CD4-positive, alpha-beta memory T cell (primary cell): Measurements from ENCODE around the gene SULT1E1. TPM values are rescaled to one million over a fixed set of nuclear protein-coding genes. Genes with fewer than 3 reads are reported as not detected.

Experiments used
- CTCF ChIA-PET: fragments of 350-600 bp; sonication (Branson Sonifier 250); formaldehyde crosslinking; loops from one replicate; lab custom pipeline; 2021; ENCODE audit warnings: inconsistent platforms; ENCODE audit not compliant: partially characterized antibody; lab: Charles Lee
- POLR2A ChIA-PET: fragments of 350-600 bp; sonication (Branson Sonifier 250); formaldehyde crosslinking; loops from one replicate; lab custom pipeline; 2021; ENCODE audit not compliant: partially characterized antibody; lab: Charles Lee
- DNase-seq, 5 donors: peaks; one replicate each; pipeline versions ENCODE4 v3.0.0 to v3.0.0-alpha.2; 2020 to 2022; ENCODE audit warnings: mixed read lengths in 1 of 5
- H3K27ac ChIP-seq: one replicate; pipeline ENCODE4 v1.7.0; 2013; ENCODE audit warnings: low read depth, low read length
- H3K27me3 ChIP-seq: 2 replicates; pipeline ENCODE4 v1.7.0; 2013; ENCODE audit warnings: mild to moderate bottlenecking, low read length, moderate library complexity; ENCODE audit not compliant: insufficient read depth
- H3K36me3 ChIP-seq: 2 replicates; pipeline ENCODE4 v1.7.0; 2013; ENCODE audit warnings: mild to moderate bottlenecking, low read length, moderate library complexity; ENCODE audit not compliant: insufficient read depth
- H3K4me1 ChIP-seq: 2 replicates; pipeline ENCODE4 v1.7.0; 2013; ENCODE audit warnings: mild to moderate bottlenecking, low read length, moderate library complexity; ENCODE audit not compliant: insufficient read depth
- H3K4me3 ChIP-seq, 2 donors: one replicate each; pipeline ENCODE4 v1.7.0; 2013; ENCODE audit warnings: low read length in 2 of 2, mild to moderate bottlenecking in 1 of 2
- H3K9me3 ChIP-seq, 2 donors: one replicate each; pipeline ENCODE4 v1.7.0; 2013; ENCODE audit warnings: low read length in 2 of 2, control low read depth in 1 of 2; ENCODE audit not compliant: control insufficient read depth in 1 of 2
- H3K27ac Mint-ChIP-seq, 7 donors: one replicate each; pipeline ENCODE4 v1.8.0; 2020 to 2021; ENCODE audit warnings: mixed read lengths in 7 of 7, mild to moderate bottlenecking in 6 of 7, inconsistent platforms in 3 of 7, moderate library complexity in 3 of 7
- H3K27me3 Mint-ChIP-seq, 2 donors: one replicate each; pipeline ENCODE4 v1.8.0; 2020 to 2021; ENCODE audit warnings: mixed read lengths in 2 of 2
- H3K36me3 Mint-ChIP-seq, 2 donors: one replicate each; pipeline ENCODE4 v1.8.0; 2020 to 2021; ENCODE audit warnings: mixed read lengths in 2 of 2, inconsistent platforms in 1 of 2, mild to moderate bottlenecking in 1 of 2
- H3K4me1 Mint-ChIP-seq, 4 donors: one replicate each; pipeline ENCODE4 v1.8.0; 2020 to 2021; ENCODE audit warnings: mixed read lengths in 4 of 4, mild to moderate bottlenecking in 1 of 4
- H3K4me3 Mint-ChIP-seq, 8 donors: one replicate each; pipeline ENCODE4 v1.8.0; 2020 to 2021; ENCODE audit warnings: mixed read lengths in 8 of 8, mild to moderate bottlenecking in 7 of 8, moderate library complexity in 6 of 8, inconsistent platforms in 3 of 8
- H3K9me3 Mint-ChIP-seq, 8 donors: one replicate each; pipeline ENCODE4 v1.8.0; 2020 to 2021; ENCODE audit warnings: mixed read lengths in 8 of 8, mild to moderate bottlenecking in 5 of 8, inconsistent platforms in 3 of 8, moderate library complexity in 1 of 8
- intact Hi-C: fragments of 100-400 bp; cut with micrococcal nuclease; formaldehyde crosslinking; loops from one replicate; pipeline ENCODE4 v1.15.1; 2023
- polyA plus RNA-seq, 2 donors: library from polyadenylated mRNA; unstranded; fragments of 300-500 nt; fragmentation: Illumina TruSeq; gene quantifications; one replicate each; pipeline ENCODE4 v1.2.3, GENCODE V29; 2021
- total RNA-seq, 2 experiments: library from RNA; stranded (reverse); gene quantifications; one replicate each; pipeline ENCODE4 v1.2.3, GENCODE V29; 2021

The SULT1E1 gene
- total and polyA plus RNA-seq, 4 experiments from 2014 or later, result not detected

GRCh38 chr4:69861756-69862155 is 1.8 kb upstream of the SULT1E1 start:
- ChIA-PET CTCF (no interaction called here), POLR2A (no interaction called here)
- intact Hi-C loops, result no loop called here
- H3K36me3 Mint-ChIP-seq, result no peaks in the 10 kb centered on the region
- H3K27me3 Mint-ChIP-seq, result no peaks in the 10 kb centered on the region
- Histone ChIP-seq H3K36me3 (no peaks in the 10 kb centered on the region), H3K9me3 (no peaks in the 10 kb centered on the region), H3K27me3 (no peaks in the 10 kb centered on the region), H3K4me1 (no peaks in the 10 kb centered on the region), H3K27ac (no peak overlapping the region), H3K4me3 (no peak overlapping the region)
- H3K9me3 Mint-ChIP-seq, result no peaks in the 10 kb centered on the region
- DNase-seq, result no peak
- no peak overlapping the region for H3K27ac Mint-ChIP-seq
- H3K4me3 Mint-ChIP-seq, result no peak overlapping the region
- H3K4me1 Mint-ChIP-seq, result no peaks in the 10 kb centered on the region

- POLR2A ChIA-PET, result no interaction called here
- no peak overlapping the region for H3K27ac Mint-ChIP-seq
- CTCF ChIA-PET, result interaction anchor here (1.6 kb wide), 1 partner anchor 20 kb away, joined by 5 read pairs; no protein-coding TSS in a partner anchor
- no peaks in the 10 kb centered on the region for H3K4me1 Mint-ChIP-seq
- Histone ChIP-seq H3K9me3 (no peaks in the 10 kb centered on the region), H3K27me3 (no peaks in the 10 kb centered on the region), H3K36me3 (no peaks in the 10 kb centered on the region), H3K4me3 (no peak overlapping the region), H3K27ac (no peak overlapping the region), H3K4me1 (no peaks in the 10 kb centered on the region)
- intact Hi-C loops, result no loop called here
- no peaks in the 10 kb centered on the region for H3K36me3 Mint-ChIP-seq
- H3K9me3 Mint-ChIP-seq, result no peaks in the 10 kb centered on the region
- no peaks in the 10 kb centered on the region for H3K27me3 Mint-ChIP-seq
- H3K4me3 Mint-ChIP-seq, result no peak overlapping the region
- no peak for DNase-seq
Observed at GRCh38 chr4:69860521-69861298, 765 bp upstream of the SULT1E1 start.

- Mint-ChIP-seq H3K9me3 (no peaks in the 10 kb centered on the region), H3K27me3 (no peaks in the 10 kb centered on the region), H3K27ac (no peak overlapping the region), H3K4me1 (no peaks in the 10 kb centered on the region), H3K4me3 (no peak overlapping the region), H3K36me3 (no peaks in the 10 kb centered on the region)
- CTCF ChIA-PET, result interaction anchor here (1.6 kb wide), 1 partner anchor 22 kb away, joined by 5 read pairs; no protein-coding TSS in a partner anchor
- Histone ChIP-seq H3K4me3 (no peak overlapping the region), H3K4me1 (no peaks in the 10 kb centered on the region), H3K9me3 (no peaks in the 10 kb centered on the region), H3K27ac (no peak overlapping the region), H3K27me3 (no peaks in the 10 kb centered on the region), H3K36me3 (no peaks in the 10 kb centered on the region)
- intact Hi-C loops, result no loop called here
- no peak for DNase-seq
- POLR2A ChIA-PET, result no interaction called here
Observed at GRCh38 chr4:69859140-69859685, 732 bp downstream of the SULT1E1 start.

- Mint-ChIP-seq H3K4me1 (no peaks in the 10 kb centered on the region), H3K4me3 (no peak overlapping the region), H3K9me3 (no peaks in the 10 kb centered on the region), H3K27ac (no peak overlapping the region), H3K27me3 (no peaks in the 10 kb centered on the region), H3K36me3 (no peaks in the 10 kb centered on the region)
- CTCF ChIA-PET, result no interaction called here
- POLR2A ChIA-PET, result no interaction called here
- DNase-seq, result no peak
- no peaks in the 10 kb centered on the region for H3K36me3 ChIP-seq
- H3K4me3 ChIP-seq, result no peak overlapping the region
- no peaks in the 10 kb centered on the region for H3K9me3 ChIP-seq
- no peaks in the 10 kb centered on the region for H3K27me3 ChIP-seq
- intact Hi-C loops, result no loop called here
- no peak overlapping the region for H3K27ac ChIP-seq
- no peaks in the 10 kb centered on the region for H3K4me1 ChIP-seq
Observed at GRCh38 chr4:69858690-69859089, 1.3 kb downstream of the SULT1E1 start.

- H3K4me3 ChIP-seq, result no peak overlapping the region
- no peak overlapping the region for H3K27ac ChIP-seq
- Mint-ChIP-seq H3K9me3 (peaks cover 0 to 4% (median under 1%) of the 10 kb centered on the region in 8 donors), H3K27me3 (no peaks in the 10 kb centered on the region), H3K36me3 (no peaks in the 10 kb centered on the region), H3K4me3 (no peak overlapping the region), H3K27ac (no peak overlapping the region), H3K4me1 (no peaks in the 10 kb centered on the region)
- no peaks in the 10 kb centered on the region for H3K4me1 ChIP-seq
- ChIA-PET CTCF (no interaction called here), POLR2A (no interaction called here)
- intact Hi-C loops, result no loop called here
- H3K36me3 ChIP-seq, result no peaks in the 10 kb centered on the region
- no peak for DNase-seq
- no peaks in the 10 kb centered on the region for H3K27me3 ChIP-seq
- no peaks in the 10 kb centered on the region for H3K9me3 ChIP-seq
Observed at GRCh38 chr4:69855822-69856221, 4.1 kb downstream of the SULT1E1 start.

GRCh38 chr4:69849969-69850368 is 10.0 kb downstream of the SULT1E1 start:
- POLR2A ChIA-PET, result no interaction called here
- no peaks in the 10 kb centered on the region for H3K36me3 Mint-ChIP-seq
- H3K27me3 Mint-ChIP-seq, result no peaks in the 10 kb centered on the region
- H3K4me3 Mint-ChIP-seq, result no peak overlapping the region
- H3K4me1 ChIP-seq, result no peaks in the 10 kb centered on the region
- no peaks in the 10 kb centered on the region for H3K27me3 ChIP-seq
- H3K27ac Mint-ChIP-seq, result no peak overlapping the region
- no peak overlapping the region for H3K27ac ChIP-seq
- H3K36me3 ChIP-seq, result no peaks in the 10 kb centered on the region
- no peak overlapping the region for H3K4me3 ChIP-seq
- H3K9me3 ChIP-seq, result no peaks in the 10 kb centered on the region
- DNase-seq, result no peak
- CTCF ChIA-PET, result no interaction called here
- no peaks in the 10 kb centered on the region for H3K4me1 Mint-ChIP-seq
- intact Hi-C loops, result no loop called here
- peaks cover 0 to 8% (median 2%) of the 10 kb centered on the region in 8 donors for H3K9me3 Mint-ChIP-seq

- Mint-ChIP-seq H3K9me3 (peaks cover 0 to 8% (median 2%) of the 10 kb centered on the region in 8 donors), H3K27me3 (no peaks in the 10 kb centered on the region), H3K4me3 (no peak overlapping the region), H3K4me1 (no peaks in the 10 kb centered on the region), H3K27ac (no peak overlapping the region), H3K36me3 (no peaks in the 10 kb centered on the region)
- no peaks in the 10 kb centered on the region for H3K36me3 ChIP-seq
- H3K27me3 ChIP-seq, result no peaks in the 10 kb centered on the region
- H3K4me1 ChIP-seq, result no peaks in the 10 kb centered on the region
- ChIA-PET POLR2A (no interaction called here), CTCF (interaction anchor here (0.7 kb wide), 1 partner anchor 1335 kb away, joined by 3 read pairs; no protein-coding TSS in a partner anchor)
- no peak overlapping the region for H3K27ac ChIP-seq
- DNase-seq, result no peak
- intact Hi-C loops, result no loop called here
- no peaks in the 10 kb centered on the region for H3K9me3 ChIP-seq
- H3K4me3 ChIP-seq, result no peak overlapping the region
Observed at GRCh38 chr4:69849297-69849696, 10.6 kb downstream of the SULT1E1 start.
